ENCODE measurements around the gene FSTL1.

Gene FSTL1, protein sequence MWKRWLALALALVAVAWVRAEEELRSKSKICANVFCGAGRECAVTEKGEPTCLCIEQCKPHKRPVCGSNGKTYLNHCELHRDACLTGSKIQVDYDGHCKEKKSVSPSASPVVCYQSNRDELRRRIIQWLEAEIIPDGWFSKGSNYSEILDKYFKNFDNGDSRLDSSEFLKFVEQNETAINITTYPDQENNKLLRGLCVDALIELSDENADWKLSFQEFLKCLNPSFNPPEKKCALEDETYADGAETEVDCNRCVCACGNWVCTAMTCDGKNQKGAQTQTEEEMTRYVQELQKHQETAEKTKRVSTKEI

DNA sequence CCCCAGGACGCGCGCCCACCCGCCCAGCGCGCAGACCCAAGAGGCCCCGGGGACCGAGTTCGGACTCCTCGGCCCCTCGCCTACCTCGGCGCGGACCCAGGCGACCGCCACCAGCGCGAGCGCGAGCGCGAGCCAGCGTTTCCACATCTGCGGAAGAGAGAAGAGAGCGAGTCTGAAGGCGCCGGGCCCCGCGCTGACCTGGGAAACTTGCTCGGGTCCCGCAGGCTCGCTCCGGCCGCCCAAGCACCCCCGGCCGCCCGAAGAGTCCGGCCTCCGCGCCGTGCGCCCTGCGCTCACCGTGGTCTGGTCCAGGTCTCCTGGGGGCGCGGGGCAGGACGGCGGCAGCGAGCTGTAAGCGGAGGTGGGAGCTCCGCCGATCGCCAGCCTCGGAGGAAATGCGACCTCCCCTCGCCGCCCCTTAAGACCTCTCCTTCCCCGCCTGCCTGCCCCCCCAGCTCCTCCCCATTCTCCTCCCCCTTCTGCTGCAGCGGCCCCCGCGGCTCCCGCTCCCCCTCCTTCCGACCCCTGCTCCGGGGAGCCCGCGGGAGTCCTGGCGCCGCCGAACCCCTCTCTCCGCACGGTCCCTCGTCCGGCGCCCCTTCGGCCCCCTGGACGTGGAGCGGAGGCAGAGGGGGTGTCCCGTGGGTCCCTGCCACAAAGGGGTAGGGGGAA is at the start of gene FSTL1:
Gene FSTL1 (minus strand): TSS at position 393 of the 672 bp plus-strand sequence. CDS start 246 bp downstream, at position 147.
- DNase-seq (ENCODE audit: low spot score), result no peak

DNA sequence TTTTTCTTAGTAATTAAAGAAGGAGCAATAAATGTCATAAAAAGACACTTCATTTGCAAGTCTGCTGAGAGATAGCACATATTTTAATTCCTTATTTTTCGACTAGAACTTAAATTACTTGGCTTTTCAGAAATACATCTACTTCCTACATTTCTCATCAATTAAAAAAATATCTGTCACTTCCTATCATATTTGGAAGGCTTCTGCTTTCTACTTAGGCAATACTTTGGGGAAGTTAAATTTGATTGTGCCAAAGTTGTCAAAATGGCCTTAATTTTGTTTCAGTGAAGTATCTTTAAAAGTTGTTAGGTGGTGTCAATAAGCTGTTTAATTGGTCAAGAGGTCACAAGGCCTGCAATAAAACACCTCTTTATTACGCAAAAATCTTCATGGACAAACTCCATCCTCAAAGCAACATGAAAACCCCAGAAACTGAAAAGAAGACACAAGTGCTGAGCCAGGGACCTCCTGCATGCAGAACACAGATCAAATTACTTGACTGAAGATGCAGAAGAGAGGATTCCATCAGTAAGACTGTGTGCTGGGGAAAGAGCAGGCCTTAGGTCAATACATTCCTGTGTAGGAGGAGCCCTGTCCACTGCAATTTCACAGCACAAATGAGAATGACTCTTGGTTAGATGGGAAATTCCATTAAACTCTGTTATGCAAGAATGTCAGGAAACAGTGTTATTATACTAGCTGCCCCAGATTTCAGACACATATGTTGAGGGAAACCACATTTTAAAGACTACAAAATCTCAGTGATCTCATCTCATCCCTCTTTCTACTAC is 48.0 kb upstream of the FSTL1 start:
- DNase-seq (ENCODE audit: low spot score), result peak; percentile 10

DNA sequence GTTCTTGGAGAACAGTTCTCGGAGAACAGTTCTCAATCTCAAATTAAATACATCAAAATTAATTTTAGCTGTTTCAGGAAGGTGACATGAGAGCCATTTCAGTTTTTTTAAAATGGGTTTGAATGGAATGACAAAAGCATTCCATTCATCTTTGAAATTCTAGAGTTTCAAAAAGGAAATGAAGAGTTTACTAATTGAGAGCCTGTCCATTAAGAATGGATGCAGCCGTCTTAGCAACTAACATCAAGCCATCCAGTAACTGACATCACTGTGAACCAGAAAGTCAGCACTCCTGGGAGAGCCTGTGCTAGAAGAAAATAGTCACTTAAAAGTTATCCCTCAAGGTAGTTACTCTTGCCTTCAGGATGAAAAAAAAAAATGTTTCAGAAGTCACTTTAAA is 47.0 kb upstream of the FSTL1 start:
- DNase-seq (ENCODE audit: low spot score), result no peak

DNA sequence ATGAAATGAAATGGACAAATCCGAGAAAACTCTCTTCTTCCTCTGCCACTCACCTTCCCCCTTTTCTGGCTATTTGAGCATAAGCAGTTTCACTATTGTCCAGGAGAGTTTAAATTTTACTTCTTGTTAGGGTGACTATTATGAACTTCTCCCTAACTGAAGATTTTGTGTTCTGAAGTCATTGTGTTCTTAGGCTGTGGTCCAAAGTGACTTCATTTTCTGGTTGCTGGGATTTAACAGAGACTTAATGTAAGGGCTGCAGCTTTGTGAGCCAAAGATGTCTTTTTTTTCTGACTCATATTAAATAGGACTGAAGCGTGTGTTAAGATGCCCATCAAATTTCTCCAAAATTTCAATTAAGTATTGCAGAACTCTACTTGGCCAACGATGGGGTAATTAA is 46.5 kb upstream of the FSTL1 start:
- DNase-seq (ENCODE audit: low spot score), result no peak

DNA sequence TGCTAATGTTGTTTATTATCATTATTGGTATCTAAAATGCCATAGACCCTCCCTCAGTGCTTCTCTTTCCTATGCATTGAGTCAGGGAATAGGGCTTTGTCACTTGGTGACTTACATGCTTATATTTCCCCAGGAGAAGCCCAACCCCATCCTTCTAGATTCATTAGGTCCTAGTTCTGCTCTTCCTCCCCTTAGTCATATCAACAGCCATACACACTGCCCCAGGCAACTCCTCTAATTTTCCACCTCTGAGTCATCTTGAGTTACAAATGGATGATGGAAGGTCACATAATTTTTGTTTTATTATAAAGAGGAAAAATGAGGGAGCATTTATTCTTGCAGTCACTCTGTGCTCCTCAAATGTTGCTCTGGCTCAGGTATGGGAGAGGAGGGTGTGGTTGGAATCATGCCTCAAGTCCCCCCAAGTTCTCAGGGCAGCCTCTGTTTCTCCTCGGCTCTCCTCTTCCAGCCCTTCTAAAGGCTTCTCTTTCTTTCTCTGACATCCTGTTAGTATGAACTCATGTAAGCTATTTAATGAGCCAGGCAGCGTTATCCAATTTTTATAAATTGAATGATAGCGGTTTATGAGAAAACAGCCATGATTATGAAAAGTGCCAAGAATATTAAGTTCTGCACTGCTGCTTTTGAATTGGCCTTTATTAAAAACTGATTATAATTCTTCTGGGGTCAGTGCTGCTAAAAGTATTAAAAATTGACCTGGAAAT is 45.6 kb upstream of the FSTL1 start:
- DNase-seq (ENCODE audit: low spot score), result no peak

DNA sequence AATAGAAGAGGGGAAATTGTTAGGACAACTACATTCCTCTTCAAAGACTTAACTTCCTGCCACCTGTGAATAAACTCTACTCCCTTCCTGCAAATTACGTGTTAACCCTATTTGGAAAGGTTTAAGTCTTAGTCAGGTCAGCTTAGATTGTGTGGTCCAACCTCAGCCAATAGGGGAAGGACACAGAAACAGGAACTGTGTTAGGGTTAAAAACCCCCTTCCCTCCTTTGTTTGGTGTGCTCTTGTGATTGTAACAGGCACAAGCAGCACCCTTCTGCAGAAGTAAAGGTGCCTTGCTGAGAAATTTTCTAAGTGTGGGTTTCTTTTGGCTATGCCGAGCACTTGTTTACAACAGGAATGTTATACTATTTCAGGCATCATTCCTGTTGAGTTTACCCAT is 45.0 kb upstream of the FSTL1 start:
- DNase-seq (ENCODE audit: low spot score), result no peak

DNA sequence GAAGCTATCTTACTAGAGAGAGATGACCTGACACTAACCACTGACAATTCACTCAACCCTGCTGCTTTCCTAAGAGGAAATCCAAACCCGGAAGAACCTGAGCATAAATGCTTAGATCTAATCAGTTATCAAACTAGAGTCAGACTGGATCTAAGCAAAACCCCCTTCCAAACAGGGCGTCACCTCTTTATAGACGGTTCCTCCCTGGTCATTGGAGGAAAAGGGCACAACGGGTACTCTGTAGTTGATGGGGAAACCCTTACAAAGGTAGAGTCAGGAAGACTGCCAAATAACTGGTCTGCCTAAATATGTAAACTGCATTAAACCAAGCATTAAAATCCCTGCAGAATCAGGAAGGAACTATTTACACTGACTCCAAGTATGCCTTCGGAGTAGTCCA is 41.3 kb upstream of the FSTL1 start:
- DNase-seq (ENCODE audit: low spot score), result no peak

DNA sequence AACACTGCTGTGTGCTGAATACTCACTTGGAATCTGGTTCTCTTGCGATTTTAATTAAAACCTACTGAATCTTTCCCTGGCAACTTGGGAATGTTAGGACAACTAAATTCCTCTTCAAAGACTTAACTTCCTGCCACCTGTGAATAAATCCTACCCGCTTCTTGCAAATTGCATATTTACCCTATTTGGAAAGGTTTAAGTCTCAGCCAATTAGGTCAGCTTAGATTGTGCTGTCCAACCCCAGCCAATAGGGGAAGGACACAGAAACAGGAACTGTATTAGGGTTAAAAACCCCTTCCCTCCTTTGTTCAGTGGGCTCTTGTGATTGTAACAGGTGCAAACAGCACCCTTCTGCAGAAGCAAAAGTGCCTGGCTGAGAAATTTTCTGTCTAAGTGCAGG is 38.6 kb upstream of the FSTL1 start:
- DNase-seq (ENCODE audit: low spot score), result no peak

DNA sequence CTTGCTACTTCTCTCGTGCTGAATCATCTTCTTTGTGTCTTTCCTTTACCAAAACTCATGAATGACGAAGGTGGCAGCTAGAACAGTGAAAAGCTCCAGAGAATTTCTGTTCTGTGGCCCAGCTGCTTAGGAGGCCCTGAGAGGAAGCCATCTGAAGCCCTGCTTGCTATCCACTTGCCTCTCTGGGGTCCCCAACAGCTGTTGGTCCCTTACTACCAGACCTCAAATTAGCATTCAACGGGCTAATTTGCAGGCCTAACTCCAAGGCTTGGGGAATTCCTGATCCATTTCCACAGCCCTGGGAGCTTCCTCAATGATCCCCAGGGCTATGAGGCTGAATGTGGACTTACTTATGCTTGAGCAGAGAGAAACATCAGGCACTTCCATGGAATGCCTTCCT is 37.5 kb upstream of the FSTL1 start:
- no peak for DNase-seq (ENCODE audit: low spot score)

DNA sequence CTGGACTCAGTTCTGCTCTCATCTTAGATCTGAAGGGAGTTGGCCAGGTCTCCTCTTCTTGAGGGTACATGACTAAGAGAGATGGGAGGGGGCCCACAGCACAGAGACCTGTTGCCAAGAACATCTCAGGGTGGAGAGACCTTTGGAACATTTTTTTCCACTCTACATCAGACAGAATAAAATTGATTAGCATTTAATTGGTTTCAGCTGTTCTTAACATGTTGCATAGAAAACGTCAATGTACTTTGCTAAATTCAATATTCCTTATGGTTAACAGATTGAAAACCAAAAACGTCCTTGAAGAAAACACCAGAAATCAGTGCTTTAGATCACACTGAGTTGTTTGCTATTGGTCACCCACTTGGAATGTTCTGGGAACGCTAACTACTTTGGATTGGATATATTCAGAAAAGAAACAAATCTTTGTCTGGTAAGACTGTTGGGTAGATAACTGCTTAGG is 36.4 kb upstream of the FSTL1 start:
- no peak for DNase-seq (ENCODE audit: low spot score)

DNA sequence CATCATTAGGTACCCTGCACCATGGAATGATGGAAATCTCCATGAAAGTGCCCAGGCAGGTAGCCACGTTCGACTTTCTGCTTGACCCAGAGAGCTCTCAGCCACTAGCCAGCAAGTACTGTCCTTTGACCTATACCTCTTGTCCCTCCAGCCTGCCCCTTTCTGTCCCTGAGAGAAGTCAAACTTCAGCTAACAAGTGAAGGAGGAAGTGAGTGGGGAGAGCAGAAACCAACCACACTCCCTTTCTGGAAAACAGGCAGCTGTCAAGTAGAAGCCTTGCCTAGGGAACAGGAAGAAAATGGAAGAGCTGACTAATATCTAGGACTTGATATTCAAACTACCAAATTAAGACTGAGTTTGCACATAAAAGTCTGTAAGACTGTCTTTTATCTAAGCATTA is 30.3 kb upstream of the FSTL1 start:
- no peak for DNase-seq (ENCODE audit: low spot score)

DNA sequence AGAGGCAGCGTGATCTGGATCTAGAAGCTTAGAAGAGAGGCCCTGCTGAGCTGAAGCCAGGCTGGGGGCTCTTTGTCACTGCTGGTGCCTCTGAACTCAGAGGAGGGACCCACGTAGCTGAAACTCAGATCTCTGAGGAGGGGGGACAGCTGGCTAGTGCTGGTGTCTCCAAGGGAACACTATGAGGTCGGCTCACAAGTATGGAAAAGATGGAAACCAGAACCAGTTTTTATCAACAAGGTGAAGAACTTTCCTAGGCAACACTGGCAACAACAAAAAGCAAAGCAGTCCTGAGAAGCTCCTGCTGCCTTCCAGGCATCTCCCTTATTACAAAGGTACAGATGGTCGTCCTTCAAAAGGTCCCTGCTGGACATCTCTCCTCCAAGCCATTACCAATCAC is 27.0 kb upstream of the FSTL1 start:
- DNase-seq (ENCODE audit: low spot score), result no peak

DNA sequence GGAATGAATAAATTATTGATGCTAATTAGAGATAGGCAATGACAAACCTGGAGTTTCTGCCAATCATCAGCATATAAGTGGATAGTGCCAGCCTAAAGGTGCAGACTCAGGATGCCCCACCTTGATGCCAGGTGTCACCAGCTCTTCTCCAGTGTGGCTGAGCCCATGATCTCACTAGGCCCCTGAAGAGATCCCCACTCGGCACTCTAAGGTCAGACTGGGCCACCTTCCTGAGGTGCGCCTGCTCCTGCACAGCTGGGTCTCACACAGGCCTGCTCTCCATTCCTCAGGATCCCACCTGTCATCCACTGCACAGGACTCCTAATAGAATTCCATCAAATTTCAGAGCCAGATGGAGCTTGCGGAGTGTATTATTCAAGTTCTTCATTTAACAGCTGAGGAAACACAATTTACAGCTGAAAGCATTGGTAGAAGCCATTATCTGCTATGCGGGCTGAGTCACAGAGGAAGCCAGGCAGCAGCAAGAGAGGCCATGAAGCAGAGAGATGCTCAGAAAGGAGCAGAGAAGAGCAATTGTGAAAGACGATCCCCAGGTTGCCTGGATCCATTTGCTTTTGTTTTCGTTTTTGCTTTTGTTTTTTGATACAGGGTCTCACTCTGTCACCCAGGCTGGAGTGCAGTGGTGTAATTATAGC is 25.1 kb upstream of the FSTL1 start:
- no peak for DNase-seq (ENCODE audit: low spot score)

DNA sequence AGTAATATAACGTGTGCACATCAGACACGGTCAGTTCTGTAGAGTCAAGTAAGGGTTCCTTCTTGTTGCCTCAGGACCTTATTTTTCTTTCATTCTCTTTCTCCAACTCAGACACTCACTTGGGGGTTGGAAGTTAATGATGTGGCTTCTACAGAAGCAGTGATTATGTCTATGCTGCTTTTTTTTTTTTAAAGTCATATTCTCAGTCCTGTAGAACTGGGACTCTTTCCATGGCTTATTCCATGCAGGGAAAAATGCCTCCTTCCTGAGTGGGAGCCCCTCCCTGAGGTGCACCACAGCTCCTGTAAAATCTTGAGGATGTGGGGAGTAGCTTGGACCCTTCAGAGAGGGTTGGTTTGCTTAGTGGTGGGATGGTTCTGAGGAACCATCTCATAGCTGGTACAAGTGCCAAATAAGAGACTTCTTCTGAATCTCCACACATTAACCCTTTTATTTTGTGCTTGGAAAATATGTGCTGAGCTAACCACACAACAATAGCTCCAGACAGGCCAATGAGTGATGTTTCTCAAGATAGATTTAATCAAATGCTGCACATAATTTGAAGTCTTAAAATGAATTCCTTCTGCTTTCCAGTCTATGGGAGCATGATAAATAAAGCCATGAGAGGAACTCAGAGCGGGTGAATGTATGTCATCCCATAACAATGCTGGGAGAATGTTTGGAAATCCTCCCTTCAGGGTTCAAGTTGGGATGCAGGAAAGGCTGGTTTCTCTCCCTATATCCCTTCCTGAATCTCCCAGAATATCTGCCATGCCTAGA is 23.3 kb upstream of the FSTL1 start:
- no peak for DNase-seq (ENCODE audit: low spot score)

DNA sequence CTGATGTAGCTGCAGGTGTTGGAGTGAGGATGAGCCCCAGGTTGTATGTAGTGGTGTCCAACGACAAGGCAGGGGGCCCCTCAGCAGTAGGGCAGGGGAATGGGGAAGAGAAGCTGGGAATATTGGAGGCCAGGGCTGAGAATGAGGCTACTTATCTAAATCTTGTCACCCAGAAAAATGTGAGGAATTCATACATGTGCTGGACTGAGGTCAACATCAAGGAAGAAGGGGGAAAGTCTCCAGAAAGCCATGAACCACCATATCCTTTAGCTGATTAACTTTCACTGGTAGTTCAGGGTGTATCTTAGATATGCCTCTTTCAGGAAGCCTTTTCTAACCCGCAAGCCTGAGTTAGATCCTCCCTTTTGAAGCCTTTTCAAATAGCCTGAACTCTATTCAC is 22.6 kb upstream of the FSTL1 start:
- no peak for DNase-seq (ENCODE audit: low spot score)

DNA sequence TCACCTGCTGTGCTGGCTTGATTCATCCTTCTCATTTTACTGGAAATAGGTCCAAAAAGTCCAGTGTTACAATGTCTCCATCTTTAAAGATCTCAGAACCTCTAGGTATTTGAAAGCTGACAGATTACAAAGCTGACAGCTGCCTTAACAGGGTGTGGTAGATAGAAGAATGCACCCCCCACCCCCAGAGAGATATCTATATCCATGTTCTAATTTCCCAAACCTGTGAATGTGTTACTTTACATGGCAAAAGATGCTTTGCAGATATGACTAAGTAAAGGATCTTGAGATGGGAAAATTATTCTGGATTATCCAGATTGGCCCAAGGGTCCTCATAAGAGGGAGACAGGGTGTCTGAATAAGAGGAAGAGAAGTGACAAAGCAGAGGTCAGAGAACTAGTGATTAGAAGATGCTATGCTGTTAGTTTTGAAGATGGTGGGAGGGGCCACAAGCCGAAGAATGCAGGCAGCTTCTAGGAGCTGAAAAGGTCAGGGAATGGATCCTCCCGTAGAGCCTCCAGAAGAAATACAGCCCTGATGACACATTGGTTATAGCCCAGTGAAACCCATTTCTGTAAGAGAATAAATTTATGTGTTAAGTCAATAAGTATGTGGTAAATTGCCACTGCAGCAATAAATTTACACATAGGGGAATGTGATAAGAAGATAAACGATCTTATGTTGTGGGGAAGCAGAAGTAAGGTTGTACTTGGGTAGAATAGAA is 21.5 kb upstream of the FSTL1 start:
- DNase-seq (ENCODE audit: low spot score), result no peak

DNA sequence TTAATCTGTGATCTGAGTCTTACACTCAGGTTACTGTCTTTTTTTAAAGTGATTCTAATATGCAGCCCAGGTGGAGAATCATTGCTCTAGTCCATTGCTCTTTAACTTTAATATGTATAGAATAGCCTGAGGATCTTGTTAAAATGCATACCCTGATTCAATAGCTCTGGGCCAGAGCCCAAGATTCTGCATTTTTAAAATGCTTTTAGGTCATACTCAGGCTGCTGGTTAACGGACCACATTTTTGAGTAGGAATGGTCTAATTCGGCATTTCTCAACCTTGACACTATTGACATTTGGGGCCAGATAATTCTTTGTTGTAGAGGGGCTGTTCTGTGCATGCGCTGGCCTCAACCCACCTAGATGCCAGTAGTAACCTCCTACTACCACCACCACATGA is 20.9 kb upstream of the FSTL1 start:
- no peak for DNase-seq (ENCODE audit: low spot score)

DNA sequence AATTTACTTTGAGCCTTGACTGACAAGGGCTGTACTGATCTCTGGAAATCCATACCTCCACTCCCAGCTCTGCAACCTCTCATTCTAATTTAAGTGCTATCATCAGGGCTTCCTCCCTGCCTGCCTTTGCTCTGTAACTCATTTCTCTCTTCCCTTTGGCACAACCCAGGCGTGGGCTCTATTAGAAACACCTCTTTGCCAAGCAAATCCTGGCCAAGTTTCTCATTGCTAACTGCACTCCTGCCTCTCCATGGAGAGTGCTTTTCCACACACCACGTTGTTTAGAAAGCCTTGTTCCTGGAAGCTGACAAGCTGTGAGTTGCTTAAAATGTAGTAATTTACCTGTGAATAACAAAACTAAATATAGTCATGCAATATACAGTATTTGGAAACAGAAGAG is 20.1 kb upstream of the FSTL1 start:
- DNase-seq (ENCODE audit: low spot score), result peak; percentile 79

DNA sequence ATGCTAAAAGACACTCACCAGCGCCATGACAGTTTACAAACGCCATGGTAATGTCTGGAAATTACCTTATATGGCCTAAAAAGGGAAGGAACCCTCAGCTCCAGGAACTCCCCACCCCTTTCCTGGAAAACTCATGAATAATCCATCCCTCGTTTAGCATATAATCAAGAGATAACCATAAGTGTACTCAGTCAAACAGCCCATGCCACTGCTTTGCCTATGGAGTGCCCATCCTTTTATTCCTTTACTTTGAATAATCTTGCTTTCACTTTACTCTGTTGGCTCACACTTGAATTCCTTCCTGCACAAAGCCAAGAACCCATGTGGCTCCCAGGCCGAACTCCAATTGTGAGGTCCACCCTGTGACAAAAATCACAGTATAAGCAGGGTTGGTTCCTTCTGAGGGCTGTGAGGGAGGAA is 19.1 kb upstream of the FSTL1 start:
- no peak for DNase-seq (ENCODE audit: low spot score)

DNA sequence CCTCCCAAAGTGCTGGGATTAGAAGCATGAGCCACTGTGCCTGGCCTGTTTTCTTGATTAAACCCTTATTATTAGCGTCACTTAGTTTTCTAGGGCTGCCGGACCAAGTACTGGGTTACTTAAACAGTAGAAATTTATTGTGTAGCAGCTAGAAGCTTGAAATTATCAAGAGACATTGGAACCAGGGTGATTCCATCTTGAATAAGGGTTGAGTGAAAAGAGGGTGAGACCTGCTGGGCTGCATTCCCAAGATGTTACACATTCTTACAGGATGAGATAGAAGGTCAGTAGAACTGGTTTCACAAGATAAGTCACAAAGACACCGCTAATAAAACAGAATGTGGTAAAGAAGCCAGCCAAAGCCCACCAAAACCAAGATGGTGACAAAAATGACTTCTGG is 18.6 kb upstream of the FSTL1 start:
- DNase-seq (ENCODE audit: low spot score), result no peak
